Measurements from ENCODE around the gene IDUA.
"Not testable (repeated sequence)": the region's sequence is repeated elsewhere in the genome, so short reads cannot be mapped to it uniquely, and the experiment has no call there.

Gene IDUA

GRCh38 chr4:1045595-1046201 is 58.9 kb downstream of the IDUA start:
- Histone ChIP-seq H3K4me2 (ENCODE audit: low read length, poor library complexity, severe bottlenecking) (no peak overlapping the region), H3K4me1 (ENCODE audit: control insufficient read depth, insufficient read depth, low read depth, low read length) (peaks cover 61% of the 10 kb centered on the region), H3K14ac (ENCODE audit: low read length in 2 of 2) (no peak overlapping the region), H2BK12ac (ENCODE audit: low read length in 2 of 2) (peak overlapping the region; percentile 3 to 99), H3K4ac (ENCODE audit: low read depth in 1 of 2, low read length in 2 of 2) (no peak overlapping the region), H2BK120ac (ENCODE audit: low read depth, low read length) (peak overlapping the region; percentile 99), H3K27me3 (ENCODE audit: control insufficient read depth in 1 of 2, insufficient read depth in 1 of 2, low read length in 2 of 2) (no peaks in the 10 kb centered on the region), H2AFZ (ENCODE audit: low read depth, low read length) (no peak overlapping the region), H2AK5ac (ENCODE audit: low read length, severe bottlenecking) (peak overlapping the region; percentile 99), H3K18ac (ENCODE audit: low read depth in 1 of 2, low read length in 2 of 2) (peak overlapping the region in 1 of 2 experiments; percentile 99), H3K23ac (ENCODE audit: low read length in 2 of 2) (no peak overlapping the region), H4K8ac (ENCODE audit: low read length) (no peak overlapping the region), H2BK5ac (ENCODE audit: low read depth, low read length, poor library complexity, severe bottlenecking) (no peak overlapping the region), H3K4me3 (ENCODE audit: insufficient read depth in 1 of 2, low read depth in 1 of 2, low read length in 2 of 2) (no peak overlapping the region), H3K9ac (ENCODE audit: low read length) (peak overlapping the region; percentile 86), H2BK15ac (ENCODE audit: low read depth, poor library complexity, severe bottlenecking) (no peak overlapping the region), H3K27ac (ENCODE audit: low read length, poor library complexity, severe bottlenecking) (no peak overlapping the region), H3K79me1 (replicated peaks; ENCODE audit: low read length, poor library complexity, severe bottlenecking) (no peaks in the 10 kb centered on the region), H3K36me3 (ENCODE audit: control insufficient read depth in 1 of 2, insufficient read depth in 2 of 2, low read depth in 1 of 2, low read length in 2 of 2) (no peaks in the 10 kb centered on the region), H4K91ac (ENCODE audit: low read length) (peak overlapping the region; percentile 100), H3K9me3 (ENCODE audit: control insufficient read depth, low read length) (no peaks in the 10 kb centered on the region)
- WGBS = 98% methylated on average over 18 of the region's 36 CpGs
- no peak for DNase-seq

DNA sequence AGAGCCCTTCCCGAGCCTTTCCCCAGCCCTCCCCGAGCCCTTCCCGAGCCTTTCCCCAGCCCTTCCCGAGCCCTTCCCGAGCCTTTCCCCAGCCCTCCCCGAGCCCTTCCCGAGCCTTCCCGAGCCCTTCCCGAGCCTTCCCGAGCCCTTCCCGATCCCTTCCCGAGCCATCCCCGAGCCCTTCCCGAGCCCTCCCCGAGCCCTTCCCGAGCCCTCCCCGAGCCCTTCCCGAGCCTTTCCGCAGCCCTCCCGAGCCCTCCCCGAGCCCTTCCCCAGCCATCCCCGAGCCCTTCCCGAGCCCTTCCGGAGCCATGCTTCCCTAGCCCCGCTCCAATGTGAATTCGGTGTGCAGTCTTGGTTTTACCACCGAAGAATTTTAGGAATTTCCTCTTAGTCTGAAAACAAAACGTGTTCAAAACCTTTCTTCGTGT is 59.8 kb downstream of the IDUA start:
- H3K79me1 ChIP-seq (replicated peaks; ENCODE audit: low read length, poor library complexity, severe bottlenecking); H2BK12ac ChIP-seq (ENCODE audit: low read length in 2 of 2); H2AFZ ChIP-seq (ENCODE audit: low read depth, low read length); H2BK120ac ChIP-seq (ENCODE audit: low read depth, low read length); H3K4ac ChIP-seq (ENCODE audit: low read depth in 1 of 2, low read length in 2 of 2); H3K27me3 ChIP-seq (ENCODE audit: control insufficient read depth in 1 of 2, insufficient read depth in 1 of 2, low read length in 2 of 2); H2AK5ac ChIP-seq (ENCODE audit: low read length, severe bottlenecking); H3K9me3 ChIP-seq (ENCODE audit: control insufficient read depth, low read length); H2BK5ac ChIP-seq (ENCODE audit: low read depth, low read length, poor library complexity, severe bottlenecking); H3K18ac ChIP-seq (ENCODE audit: low read depth in 1 of 2, low read length in 2 of 2); H4K8ac ChIP-seq (ENCODE audit: low read length); H4K91ac ChIP-seq (ENCODE audit: low read length); H3K23ac ChIP-seq (ENCODE audit: low read length in 2 of 2); H3K27ac ChIP-seq (ENCODE audit: low read length, poor library complexity, severe bottlenecking); H3K36me3 ChIP-seq (ENCODE audit: control insufficient read depth in 1 of 2, insufficient read depth in 2 of 2, low read depth in 1 of 2, low read length in 2 of 2); H3K14ac ChIP-seq (ENCODE audit: low read length in 2 of 2): not testable (repeated sequence)
- peaks cover 55% of the 10 kb centered on the region for H3K4me1 ChIP-seq (ENCODE audit: control insufficient read depth, insufficient read depth, low read depth, low read length)
- H3K9ac ChIP-seq (ENCODE audit: low read length) = peak overlapping the region; percentile 73
- peak overlapping the region; percentile 0 for H3K4me2 ChIP-seq (ENCODE audit: low read length, poor library complexity, severe bottlenecking)
- DNase-seq = peak; percentile 19
- H3K4me3 ChIP-seq (ENCODE audit: insufficient read depth in 1 of 2, low read depth in 1 of 2, low read length in 2 of 2) = peak overlapping the region in 1 of 2 experiments; percentile 71
- WGBS = 64% methylated on average over 29 of the region's 29 CpGs
- H2BK15ac ChIP-seq (ENCODE audit: low read depth, poor library complexity, severe bottlenecking) = peak overlapping the region; percentile 55

DNA sequence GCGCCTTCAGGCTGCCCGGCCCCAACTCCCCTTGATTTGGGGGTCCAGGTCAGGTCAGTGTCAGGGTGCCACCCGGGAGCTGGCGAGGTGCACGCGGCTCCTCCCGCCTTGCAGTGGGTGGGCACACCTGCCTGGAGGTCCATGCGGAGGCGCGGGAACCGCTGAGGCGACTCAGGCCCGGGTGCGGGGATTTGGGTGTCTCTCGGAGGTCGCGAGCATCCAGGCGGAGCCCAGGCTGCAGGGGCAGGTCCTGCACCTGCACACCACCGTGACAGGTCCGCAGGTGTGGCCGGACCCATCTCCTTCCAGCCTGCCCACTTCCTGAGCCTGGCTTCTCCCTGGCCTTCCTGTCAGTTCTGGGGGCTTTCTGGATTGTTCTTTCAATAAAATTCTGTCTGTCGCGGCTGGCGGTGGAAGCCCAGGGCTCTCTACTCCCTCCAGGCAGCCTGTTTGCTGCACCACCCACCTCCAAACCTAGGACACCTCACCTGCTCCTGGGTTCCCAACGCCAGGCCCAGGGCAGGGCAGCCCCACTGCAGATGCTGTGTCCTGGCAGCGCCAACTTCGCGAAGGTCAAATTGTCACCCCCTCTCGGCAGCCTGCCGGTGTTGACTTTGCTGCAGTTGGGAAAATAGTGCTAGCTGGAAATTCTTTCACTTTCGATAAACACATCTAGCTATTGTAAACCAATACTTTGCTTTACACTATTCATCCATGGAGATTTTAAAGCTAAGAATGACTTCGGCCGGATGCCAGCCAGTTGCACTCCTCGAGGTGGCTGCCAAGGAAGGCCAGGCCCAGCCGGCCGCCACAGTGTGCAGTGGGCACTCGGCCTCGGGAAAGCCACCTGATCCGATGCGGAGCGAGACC is 60.5 kb downstream of the IDUA start:
- H2BK12ac ChIP-seq (ENCODE audit: low read length in 2 of 2) = peak overlapping the region in 1 of 2 experiments; percentile 83
- 93% methylated on average over 41 of the region's 41 CpGs for WGBS
- H3K36me3 ChIP-seq (ENCODE audit: control insufficient read depth in 1 of 2, insufficient read depth in 2 of 2, low read depth in 1 of 2, low read length in 2 of 2) = no peaks in the 10 kb centered on the region
- DNase-seq = no peak
- peak overlapping the region; percentile 73 for H3K9ac ChIP-seq (ENCODE audit: low read length)
- H2BK15ac ChIP-seq (ENCODE audit: low read depth, poor library complexity, severe bottlenecking) = peak overlapping the region; percentile 1
- no peak overlapping the region for H3K23ac ChIP-seq (ENCODE audit: low read length in 2 of 2)
- peak overlapping the region in 1 of 2 experiments; percentile 71 for H3K4me3 ChIP-seq (ENCODE audit: insufficient read depth in 1 of 2, low read depth in 1 of 2, low read length in 2 of 2)
- peak overlapping the region in 1 of 2 experiments; percentile 71 for H3K18ac ChIP-seq (ENCODE audit: low read depth in 1 of 2, low read length in 2 of 2)
- peak overlapping the region; percentile 17 for H2AK5ac ChIP-seq (ENCODE audit: low read length, severe bottlenecking)
- H3K14ac ChIP-seq (ENCODE audit: low read length in 2 of 2) = no peak overlapping the region
- H3K4ac ChIP-seq (ENCODE audit: low read depth in 1 of 2, low read length in 2 of 2) = no peak overlapping the region
- no peak overlapping the region for H2BK5ac ChIP-seq (ENCODE audit: low read depth, low read length, poor library complexity, severe bottlenecking)
- H2BK120ac ChIP-seq (ENCODE audit: low read depth, low read length) = no peak overlapping the region
- H3K27me3 ChIP-seq (ENCODE audit: control insufficient read depth in 1 of 2, insufficient read depth in 1 of 2, low read length in 2 of 2) = peaks cover under 1 to 7% of the 10 kb centered on the region in 2 experiments
- H4K91ac ChIP-seq (ENCODE audit: low read length) = peak overlapping the region; percentile 66
- H2AFZ ChIP-seq (ENCODE audit: low read depth, low read length) = no peak overlapping the region
- no peak overlapping the region for H3K27ac ChIP-seq (ENCODE audit: low read length, poor library complexity, severe bottlenecking)
- H3K4me2 ChIP-seq (ENCODE audit: low read length, poor library complexity, severe bottlenecking) = peak overlapping the region; percentile 0
- H3K79me1 ChIP-seq (replicated peaks; ENCODE audit: low read length, poor library complexity, severe bottlenecking) = no peaks in the 10 kb centered on the region
- H4K8ac ChIP-seq (ENCODE audit: low read length) = no peak overlapping the region
- H3K4me1 ChIP-seq (ENCODE audit: control insufficient read depth, insufficient read depth, low read depth, low read length) = peaks cover 54% of the 10 kb centered on the region
- no peaks in the 10 kb centered on the region for H3K9me3 ChIP-seq (ENCODE audit: control insufficient read depth, low read length)

Data from mesenchymal stem cell (in vitro differentiated cells and primary cell).